ENCODE measurements around the gene ABR. TPM values are rescaled to one million over a fixed set of nuclear protein-coding genes. Genes with fewer than 3 reads are reported as not detected.

Gene ABR
- total RNA-seq, 1 experiment from 2014 or later, result 78.3 TPM

- Histone ChIP-seq H3K4me1 (no peaks in the 10 kb centered on the region), H3K9me3 (no peaks in the 10 kb centered on the region), H3K4me3 (ENCODE audit: low read depth, low read length) (no peak overlapping the region), H3K36me3 (ENCODE audit: control insufficient read depth, insufficient read depth, low read length) (no peaks in the 10 kb centered on the region), H3K27me3 (replicated peaks; ENCODE audit: control insufficient read depth, insufficient read depth, low read length) (no peaks in the 10 kb centered on the region)
- intact Hi-C loops (cut with micrococcal nuclease; ENCODE audit: unreplicated experiment), result no loop called here
- Mint-ChIP-seq H3K4me3 (ENCODE audit: unreplicated experiment) (no peak overlapping the region), H3K27me3 (ENCODE audit: insufficient read depth, unreplicated experiment) (no peaks in the 10 kb centered on the region), H3K9me3 (ENCODE audit: unreplicated experiment) (peaks cover 12% of the 10 kb centered on the region), H3K27ac (ENCODE audit: unreplicated experiment) (no peak overlapping the region), H3K4me1 (ENCODE audit: low read depth, unreplicated experiment) (no peaks in the 10 kb centered on the region), H3K36me3 (ENCODE audit: insufficient read depth, unreplicated experiment) (peaks cover 12% of the 10 kb centered on the region)
- ChIA-PET CTCF (no interaction called here), POLR2A (no interaction called here)
- no TSS peak for BruUV-seq (replicated peaks)
- DNase-seq, result no peak
- TF ChIP-seq CTCF (IDR thresholded peaks at IDR 0.05; ENCODE audit: insufficient read depth in 1 of 2, low read depth in 1 of 2, low read length in 1 of 2, severe bottlenecking in 1 of 2, unreplicated experiment in 1 of 2), result no peak
Observed at GRCh38 chr17:1038459-1039122, 141.2 kb downstream of the ABR start.

GRCh38 chr17:1037238-1037879, 142.4 kb downstream of the ABR start:
- CTCF ChIA-PET, result interaction anchor here (1.4 kb wide), 1 partner anchor 21 kb away, joined by 4 read pairs; no protein-coding TSS in a partner anchor
- no peaks in the 10 kb centered on the region for H3K27me3 ChIP-seq (replicated peaks; ENCODE audit: control insufficient read depth, insufficient read depth, low read length)
- intact Hi-C loops (cut with micrococcal nuclease; ENCODE audit: unreplicated experiment), result no loop called here
- no peaks in the 10 kb centered on the region for H3K36me3 ChIP-seq (ENCODE audit: control insufficient read depth, insufficient read depth, low read length)
- Mint-ChIP-seq H3K4me1 (ENCODE audit: low read depth, unreplicated experiment) (no peaks in the 10 kb centered on the region), H3K4me3 (ENCODE audit: unreplicated experiment) (no peak overlapping the region), H3K27ac (ENCODE audit: unreplicated experiment) (no peak overlapping the region), H3K27me3 (ENCODE audit: insufficient read depth, unreplicated experiment) (no peaks in the 10 kb centered on the region), H3K36me3 (ENCODE audit: insufficient read depth, unreplicated experiment) (peaks cover 6% of the 10 kb centered on the region), H3K9me3 (ENCODE audit: unreplicated experiment) (peaks cover 9% of the 10 kb centered on the region)
- TF ChIP-seq CTCF (IDR thresholded peaks at IDR 0.05; ENCODE audit: insufficient read depth in 1 of 2, low read depth in 1 of 2, low read length in 1 of 2, severe bottlenecking in 1 of 2, unreplicated experiment in 1 of 2), result no peak
- BruUV-seq (replicated peaks), result no TSS peak
- H3K4me1 ChIP-seq, result no peaks in the 10 kb centered on the region
- POLR2A ChIA-PET, result no interaction called here
- DNase-seq, result no peak
- no peak overlapping the region for H3K4me3 ChIP-seq (ENCODE audit: low read depth, low read length)
- H3K9me3 ChIP-seq, result no peaks in the 10 kb centered on the region

- CTCF ChIA-PET, result interaction anchor here (1.4 kb wide), 1 partner anchor 21 kb away, joined by 4 read pairs; no protein-coding TSS in a partner anchor
- no peaks in the 10 kb centered on the region for H3K9me3 ChIP-seq
- no peak for TF ChIP-seq CTCF (IDR thresholded peaks at IDR 0.05; ENCODE audit: insufficient read depth in 1 of 2, low read depth in 1 of 2, low read length in 1 of 2, severe bottlenecking in 1 of 2, unreplicated experiment in 1 of 2)
- no peak overlapping the region for H3K27ac Mint-ChIP-seq (ENCODE audit: unreplicated experiment)
- peaks cover 4% of the 10 kb centered on the region for H3K9me3 Mint-ChIP-seq (ENCODE audit: unreplicated experiment)
- no peak overlapping the region for H3K4me3 Mint-ChIP-seq (ENCODE audit: unreplicated experiment)
- intact Hi-C loops (cut with micrococcal nuclease; ENCODE audit: unreplicated experiment), result no loop called here
- peaks cover 6% of the 10 kb centered on the region for H3K36me3 Mint-ChIP-seq (ENCODE audit: insufficient read depth, unreplicated experiment)
- no peak for DNase-seq
- H3K4me1 ChIP-seq, result no peaks in the 10 kb centered on the region
- POLR2A ChIA-PET, result no interaction called here
- no peaks in the 10 kb centered on the region for H3K27me3 ChIP-seq (replicated peaks; ENCODE audit: control insufficient read depth, insufficient read depth, low read length)
- no peaks in the 10 kb centered on the region for H3K27me3 Mint-ChIP-seq (ENCODE audit: insufficient read depth, unreplicated experiment)
- no peaks in the 10 kb centered on the region for H3K4me1 Mint-ChIP-seq (ENCODE audit: low read depth, unreplicated experiment)
- no peaks in the 10 kb centered on the region for H3K36me3 ChIP-seq (ENCODE audit: control insufficient read depth, insufficient read depth, low read length)
- BruUV-seq (replicated peaks), result no TSS peak
- H3K4me3 ChIP-seq (ENCODE audit: low read depth, low read length), result no peak overlapping the region
Observed at GRCh38 chr17:1036845-1037237, 142.9 kb downstream of the ABR start.

Data from Caco-2 (cell line).